GM19438 (cell line): Measurements from ENCODE around the gene ARNT2.
"Not testable (repeated sequence)": the region's sequence is repeated elsewhere in the genome, so short reads cannot be mapped to it uniquely, and the experiment has no call there.

Experiments used
- ATAC-seq: cut with Tn5 transposase; IDR thresholded peaks from one replicate; pipeline ENCODE4 v1.9.1; 2021; ENCODE audit warnings: low read depth; ENCODE audit not compliant: unreplicated experiment

ARNT2 gene

DNA sequence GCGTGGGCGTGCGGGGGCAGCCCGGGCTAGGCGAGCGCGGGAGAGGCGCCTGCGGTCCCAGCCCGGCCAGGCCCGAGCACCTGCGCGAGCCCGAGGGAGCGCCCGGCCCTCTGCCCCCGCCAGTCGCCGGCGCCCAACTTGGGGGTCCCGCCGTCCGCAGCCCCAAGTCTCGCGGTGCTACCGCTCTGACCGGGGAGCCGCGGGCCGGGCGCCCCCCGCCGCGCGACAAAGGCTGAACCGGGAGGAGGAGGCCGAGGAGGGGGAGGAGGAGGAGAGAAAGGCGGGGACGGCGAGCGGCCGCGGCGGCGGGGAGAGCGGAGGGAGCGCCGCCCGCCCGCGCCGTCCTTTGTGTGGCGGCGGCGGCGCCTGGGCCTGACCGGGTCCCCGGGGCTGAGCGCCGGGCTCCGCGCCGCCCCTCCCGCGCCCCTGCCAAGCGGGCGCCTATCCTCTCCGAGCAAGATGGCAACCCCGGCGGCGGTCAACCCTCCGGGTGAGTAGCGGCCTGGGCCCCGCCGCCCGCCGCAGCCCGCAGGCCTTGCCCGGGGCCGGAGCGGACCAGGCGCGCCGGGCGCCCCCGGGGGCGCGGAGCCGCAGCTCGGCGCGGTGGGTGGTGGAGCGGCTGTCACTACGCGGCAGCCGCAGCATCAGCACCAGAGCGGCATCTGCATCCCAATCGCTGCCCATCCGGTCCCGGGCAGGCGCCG, at the start of gene ARNT2:
Gene ARNT2 (plus strand): TSS at position 326 of the 704 bp plus-strand sequence. CDS start 134 bp downstream, at position 460.
- no peak for ATAC-seq

DNA sequence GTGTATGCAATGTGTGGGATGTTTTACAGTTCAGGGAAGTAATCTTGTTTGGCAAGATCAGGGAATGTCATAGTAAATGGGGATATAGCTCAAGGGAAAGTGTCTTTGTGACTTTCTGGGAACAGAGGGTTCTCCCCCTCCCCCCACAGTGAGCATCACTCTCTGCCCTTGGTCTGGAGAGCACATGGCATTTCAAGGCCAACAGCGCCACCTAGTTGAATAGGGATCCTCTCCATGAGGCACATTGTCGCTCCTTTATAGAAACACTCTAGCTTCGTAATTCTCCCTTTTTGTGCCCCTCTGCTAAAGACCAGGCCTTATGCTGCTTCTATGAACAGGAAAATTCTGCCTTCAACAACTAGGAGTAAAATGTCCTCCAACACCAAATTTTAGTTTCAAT, 37.1 kb upstream of the ARNT2 start:
- ATAC-seq, result no peak

DNA sequence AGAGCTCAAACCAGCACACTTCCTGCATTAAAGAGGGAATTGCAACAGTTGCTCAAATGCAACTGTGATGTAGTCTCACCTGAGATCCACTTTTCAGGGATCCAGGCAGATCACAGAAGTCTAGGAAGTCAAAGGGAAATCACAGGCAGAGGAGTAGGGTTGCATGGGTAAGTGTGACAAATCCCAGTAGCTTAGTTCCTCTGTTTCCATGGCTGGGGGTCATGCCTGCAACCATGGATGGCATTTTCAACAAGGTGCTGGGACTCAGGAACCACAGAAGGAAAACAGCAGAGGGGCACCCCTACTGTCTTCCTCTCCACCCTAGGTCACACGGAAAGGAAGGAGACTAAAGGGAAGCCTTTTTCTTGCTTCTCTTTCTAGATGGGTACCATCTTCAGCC, 36.5 kb upstream of the ARNT2 start:
- no peak for ATAC-seq

DNA sequence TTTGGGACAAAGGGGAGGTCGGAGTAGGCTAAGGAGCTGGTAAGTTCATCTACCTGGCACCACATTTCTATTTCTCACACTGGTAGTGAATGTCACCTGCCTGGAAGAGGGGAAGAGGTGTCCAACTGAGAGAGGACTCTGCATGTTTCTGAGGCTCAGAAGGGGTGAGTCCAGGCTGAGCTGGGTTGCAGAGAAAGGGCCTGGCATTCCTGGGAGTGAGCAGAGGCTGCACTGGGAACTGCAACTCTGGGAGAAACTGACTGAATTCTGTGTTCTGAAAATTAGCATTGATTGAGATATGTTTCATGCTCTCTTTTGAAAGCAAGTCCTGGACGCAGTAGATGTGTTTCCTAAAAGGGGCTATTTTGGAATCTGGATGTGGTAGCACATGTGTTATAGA, 32.3 kb upstream of the ARNT2 start:
- ATAC-seq, result no peak

DNA sequence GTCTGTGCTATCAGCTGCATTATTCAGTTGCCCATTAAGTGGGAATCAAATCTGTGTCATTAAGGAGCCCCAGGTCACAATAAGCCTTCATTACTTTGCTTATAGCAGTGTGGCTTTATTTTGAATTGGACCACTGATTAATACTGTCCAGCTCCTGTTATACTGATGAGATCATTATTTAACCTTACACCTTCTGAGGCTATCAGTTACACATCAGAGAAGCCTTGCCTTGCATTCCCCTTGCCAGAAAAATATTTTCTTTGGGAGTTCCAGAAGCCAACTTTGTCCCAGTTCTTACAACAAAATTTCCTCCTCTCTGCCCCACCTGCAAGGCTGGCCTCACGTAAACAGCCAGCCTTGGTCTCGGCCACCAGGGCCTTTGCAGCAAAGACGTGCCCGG, 29.7 kb upstream of the ARNT2 start:
- no peak for ATAC-seq

DNA sequence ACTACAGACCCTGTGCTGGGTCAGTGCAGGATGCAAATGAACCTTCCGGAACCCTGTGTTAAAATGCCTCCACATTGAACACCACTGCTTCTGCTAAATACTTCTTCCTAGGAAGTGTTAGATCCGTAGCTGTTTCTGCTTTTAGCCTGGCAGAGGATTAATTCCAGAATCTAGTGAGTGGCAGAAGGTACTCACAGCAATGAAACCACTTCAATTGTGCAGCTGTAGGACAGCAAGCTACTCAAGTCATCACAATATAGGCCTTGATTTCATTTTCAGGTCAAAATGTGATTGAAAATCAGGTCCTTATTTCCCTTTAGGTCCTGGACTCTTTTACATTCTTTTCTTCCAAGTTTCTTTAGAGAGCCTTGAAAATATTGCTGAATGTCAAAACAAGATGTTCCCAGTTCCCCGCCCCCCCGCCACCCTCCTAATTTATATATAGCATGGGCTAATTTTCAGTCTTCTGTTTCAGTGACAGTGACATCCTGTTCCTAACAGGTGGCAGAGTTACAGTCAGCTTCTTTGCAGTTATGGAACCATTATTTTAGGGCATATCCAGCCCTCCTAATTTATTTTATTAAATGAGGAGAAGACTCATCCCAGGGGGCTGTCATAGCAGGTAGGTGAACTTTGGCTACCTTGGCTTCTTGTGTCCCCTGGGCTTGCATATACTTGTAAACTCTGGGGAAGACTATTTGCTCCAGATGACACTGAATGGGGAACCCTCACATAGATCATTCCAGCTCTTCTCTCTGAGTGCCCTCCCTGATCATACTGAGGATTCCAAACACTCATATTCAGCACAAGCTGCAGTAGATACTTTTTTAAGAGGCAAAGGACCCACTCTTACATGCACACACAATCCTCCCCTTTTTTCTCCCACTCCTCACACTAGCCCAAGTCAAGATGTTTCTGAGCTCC, 28.0 kb upstream of the ARNT2 start:
- no peak for ATAC-seq

DNA sequence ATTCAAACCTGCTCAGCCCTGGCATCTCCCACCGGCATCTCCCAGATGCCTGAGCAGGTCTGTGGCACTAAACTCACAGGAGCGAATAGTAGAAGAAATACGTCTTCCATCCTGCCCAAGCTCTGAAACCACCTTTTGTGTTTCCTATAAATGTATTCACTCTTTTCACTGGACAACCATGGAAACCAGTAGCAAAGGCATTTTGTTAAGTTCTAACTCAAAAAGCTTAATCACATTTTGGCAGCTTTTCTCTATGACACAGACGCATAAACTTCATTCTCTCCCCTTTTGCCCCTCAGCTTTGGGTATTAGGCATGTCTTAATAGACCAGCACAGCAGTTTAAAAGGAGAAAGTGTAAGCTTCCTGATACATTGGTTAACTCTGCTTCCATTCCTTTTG, 24.5 kb upstream of the ARNT2 start:
- ATAC-seq, result no peak

DNA sequence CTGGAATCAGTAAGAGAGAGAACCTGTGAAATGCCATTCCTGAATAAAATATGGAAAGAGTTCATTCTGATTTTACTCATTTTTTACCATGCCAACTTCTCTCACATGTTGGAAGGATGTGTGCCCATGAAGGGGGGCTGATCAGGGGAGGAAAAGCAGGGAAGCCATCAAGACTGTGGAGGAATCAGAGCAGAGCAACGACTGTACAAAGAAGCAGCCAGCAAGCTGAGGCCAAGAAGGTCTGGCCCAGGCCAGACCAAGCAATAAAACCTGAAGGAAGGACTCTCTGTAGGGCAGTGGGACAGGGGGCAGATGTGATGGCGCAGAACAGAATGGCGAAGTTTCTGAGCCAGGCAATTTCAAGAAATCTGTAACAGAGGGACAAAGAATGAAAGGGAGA, 24.0 kb upstream of the ARNT2 start:
- no peak for ATAC-seq

DNA sequence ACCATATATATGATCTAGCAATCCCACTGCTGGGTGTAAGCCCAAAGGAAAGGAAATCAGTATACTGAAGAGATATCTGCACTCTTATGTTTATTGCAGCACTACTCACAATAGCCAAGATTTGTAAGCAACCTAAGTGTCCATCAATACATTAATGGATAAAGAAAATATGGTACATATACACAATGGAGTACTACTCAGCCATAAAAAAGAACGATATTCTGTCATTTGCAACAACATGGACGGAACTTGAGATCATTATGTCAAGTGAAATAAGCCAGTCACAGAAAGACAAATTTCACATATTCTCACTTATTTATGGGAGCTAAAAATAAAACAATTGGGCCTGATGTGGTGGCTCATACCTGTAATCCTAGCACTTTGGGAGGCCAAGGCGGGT, 21.9 kb upstream of the ARNT2 start:
- ATAC-seq, result no peak

DNA sequence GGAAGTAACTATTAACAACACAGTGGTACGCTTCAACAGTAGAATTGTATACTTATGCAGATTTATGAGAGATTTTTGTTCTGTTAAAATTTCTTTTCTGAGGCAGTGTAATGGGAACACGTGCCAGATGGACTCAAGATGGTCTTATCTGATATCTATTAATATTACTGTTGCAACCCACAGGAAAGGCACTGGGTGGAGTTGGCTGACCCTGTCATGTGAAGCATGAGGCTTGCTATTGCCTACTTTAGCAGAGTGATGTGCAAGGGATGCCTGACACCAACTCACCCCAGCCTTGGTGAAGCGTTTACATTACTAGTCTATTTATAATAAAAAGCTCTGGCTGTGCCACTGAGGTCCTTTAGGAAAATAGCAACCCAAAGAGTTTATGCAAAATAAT, 19.8 kb upstream of the ARNT2 start:
- ATAC-seq, result no peak

DNA sequence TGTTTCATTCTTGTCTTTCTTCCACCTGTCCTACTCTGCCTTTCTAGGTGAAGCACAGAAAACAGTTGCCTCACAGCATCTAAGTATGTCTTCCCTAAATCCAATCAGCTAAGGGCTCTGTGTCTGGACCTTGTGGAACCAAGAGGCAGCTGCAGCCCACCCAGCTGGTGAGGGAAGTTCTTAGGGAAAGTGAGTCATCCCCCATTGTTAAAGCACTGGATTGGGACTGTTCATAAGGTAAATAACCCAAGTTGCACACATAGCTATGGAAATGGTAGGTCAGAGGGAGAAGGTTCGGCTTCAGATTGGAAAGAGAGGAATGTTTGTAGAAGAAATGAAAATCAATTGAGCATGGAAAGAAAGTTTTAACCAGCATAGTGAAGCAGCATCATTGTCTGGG, 18.0 kb upstream of the ARNT2 start:
- ATAC-seq, result no peak

DNA sequence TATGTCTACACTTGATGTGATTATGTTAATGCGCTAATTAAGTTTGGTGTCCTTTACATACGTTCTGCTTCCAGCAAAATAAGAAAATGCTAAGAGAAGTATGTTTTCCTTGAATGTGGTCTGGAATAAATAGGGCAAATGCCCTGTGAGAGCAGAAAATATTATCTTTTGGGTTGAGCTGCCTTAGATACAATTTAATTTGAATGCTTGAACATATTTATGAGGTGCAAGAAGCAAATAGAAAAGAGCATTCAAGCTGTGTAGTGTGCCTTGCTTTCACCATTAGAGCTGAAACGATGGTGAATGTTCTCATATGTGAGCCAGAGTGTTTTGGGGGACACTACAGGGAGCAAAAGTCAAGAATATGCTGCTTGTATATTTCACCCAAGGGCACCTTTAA, 15.9 kb upstream of the ARNT2 start:
- no peak for ATAC-seq

DNA sequence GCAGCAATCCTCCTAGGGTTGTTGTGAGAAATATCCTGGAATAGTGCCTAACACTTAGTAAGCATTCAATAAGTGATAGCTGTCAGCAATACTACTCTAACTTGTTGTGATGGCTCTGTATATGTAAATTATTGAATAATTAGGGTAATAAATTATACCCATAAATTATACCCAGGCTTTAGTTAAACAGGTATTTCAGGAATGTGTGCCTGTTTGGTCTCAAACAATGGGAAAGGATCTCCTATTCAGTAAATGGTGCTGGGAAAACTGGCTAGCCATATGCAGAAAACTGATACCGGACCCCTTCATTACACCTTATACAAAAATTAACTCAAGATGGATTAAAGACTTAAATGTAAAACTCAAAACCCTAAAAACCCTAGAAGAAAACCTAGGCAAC, 14.8 kb upstream of the ARNT2 start:
- ATAC-seq, result no peak

DNA sequence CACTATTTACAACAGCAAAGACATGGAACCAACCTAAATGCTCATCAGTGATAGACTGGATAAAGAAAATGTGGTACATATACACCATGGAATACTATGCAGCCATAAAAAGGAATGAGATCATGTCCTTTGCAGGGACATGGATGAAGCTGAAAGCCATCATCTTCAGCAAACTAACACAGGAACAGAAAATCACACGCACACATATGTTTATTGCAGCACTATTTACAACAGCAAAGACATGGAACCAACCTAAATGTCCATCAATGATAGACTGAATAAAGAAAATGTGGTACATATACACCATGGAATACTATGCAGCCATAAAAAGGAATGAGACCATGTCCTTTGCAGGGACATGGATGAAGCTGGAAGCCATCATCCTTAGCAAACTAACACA, 13.2 kb upstream of the ARNT2 start:
- ATAC-seq, result not testable (repeated sequence)

DNA sequence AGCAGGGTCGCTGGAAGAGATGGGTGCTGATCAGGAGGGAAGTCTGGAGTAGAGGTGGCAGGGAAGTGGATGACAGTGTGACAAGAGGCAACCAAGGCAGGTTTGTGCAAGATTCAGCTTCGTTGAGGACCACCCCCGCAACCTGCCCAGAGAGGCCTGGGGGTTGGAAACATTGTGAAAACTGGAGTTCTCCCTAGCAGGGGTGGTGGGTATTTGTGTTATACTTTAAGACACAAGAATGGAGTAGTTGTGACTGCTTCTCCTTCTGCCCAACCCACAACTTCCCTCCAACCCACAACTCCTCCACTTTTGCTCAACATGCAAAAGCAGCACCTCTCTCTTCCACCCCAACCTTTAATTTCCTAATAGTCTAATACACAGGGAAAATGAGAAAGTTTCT, 8.6 kb upstream of the ARNT2 start:
- ATAC-seq, result no peak

DNA sequence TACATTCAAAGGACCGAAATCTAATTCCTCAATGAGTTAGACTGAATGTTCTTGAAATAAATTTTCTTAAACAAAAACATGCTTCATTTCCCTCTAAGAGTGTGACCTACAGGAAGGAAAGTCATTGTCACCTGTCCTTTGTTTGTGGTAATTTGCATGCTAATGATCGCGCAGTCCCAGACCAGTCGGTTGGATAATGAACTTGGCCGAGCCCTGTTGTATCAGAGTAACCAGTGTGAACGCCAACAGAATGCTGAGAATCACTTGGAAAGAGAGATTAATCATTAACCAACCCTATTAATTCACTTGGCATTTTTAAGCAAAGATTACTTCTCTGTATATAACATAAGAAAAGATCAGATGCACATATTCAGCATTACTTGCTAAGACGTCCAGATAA, 8.1 kb upstream of the ARNT2 start:
- ATAC-seq, result no peak

DNA sequence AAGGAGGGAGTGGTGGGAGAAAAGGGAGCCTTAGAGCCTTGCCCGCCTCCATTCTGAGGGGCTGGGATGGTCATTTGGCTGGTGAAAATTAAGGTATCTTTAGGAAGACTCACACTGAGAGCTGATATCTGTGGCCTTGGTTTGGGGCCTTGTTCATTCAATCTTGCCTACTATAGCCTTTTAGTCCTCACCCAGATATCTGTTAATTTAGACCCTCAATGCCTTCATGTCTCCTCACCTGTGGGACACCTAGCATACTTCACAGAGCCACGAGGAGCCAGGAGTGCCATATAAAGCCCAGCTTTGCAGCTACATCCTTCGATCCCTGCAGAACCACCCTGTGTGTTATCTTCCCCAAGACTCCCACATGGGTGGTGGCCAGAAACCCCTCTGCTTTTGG, 4.7 kb upstream of the ARNT2 start:
- no peak for ATAC-seq

DNA sequence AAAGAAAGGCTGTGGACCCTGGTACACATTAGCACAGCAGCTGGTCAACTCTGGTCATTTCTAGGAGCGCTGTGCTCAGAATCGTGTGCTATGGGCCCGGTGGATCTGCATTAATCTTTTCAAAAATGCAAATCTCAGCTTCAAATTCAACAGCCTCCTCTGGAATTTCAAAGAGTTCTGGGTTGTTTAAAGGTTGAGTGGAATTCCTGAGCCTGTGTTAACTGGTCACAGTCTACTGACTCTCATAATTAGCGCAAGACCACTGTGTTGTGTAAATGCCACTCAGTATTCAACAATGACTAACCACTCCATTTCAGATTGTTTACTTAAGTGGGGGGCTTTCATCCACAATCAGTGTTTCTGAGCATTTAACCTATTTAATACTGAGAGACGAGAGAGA, 2.7 kb upstream of the ARNT2 start:
- ATAC-seq, result no peak

DNA sequence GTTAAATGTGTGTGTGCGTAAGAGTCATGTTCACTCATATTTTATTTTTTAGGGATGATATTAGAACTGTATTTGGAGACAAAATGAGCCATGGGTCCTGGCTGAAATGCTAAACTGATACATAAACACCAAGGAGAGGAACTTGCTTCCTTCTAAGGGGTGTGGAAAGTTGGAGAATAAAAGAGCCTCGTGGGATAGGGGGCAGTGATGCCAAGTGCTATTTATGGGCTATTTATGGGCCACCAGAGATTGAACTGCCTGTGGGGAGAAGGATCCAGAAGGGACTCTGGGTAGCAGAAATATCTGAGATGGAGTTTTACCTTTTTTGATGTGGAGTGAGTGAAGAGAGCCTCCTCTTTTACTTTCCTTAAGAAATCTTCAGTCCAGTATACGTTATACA, 1.8 kb upstream of the ARNT2 start:
- ATAC-seq, result no peak

DNA sequence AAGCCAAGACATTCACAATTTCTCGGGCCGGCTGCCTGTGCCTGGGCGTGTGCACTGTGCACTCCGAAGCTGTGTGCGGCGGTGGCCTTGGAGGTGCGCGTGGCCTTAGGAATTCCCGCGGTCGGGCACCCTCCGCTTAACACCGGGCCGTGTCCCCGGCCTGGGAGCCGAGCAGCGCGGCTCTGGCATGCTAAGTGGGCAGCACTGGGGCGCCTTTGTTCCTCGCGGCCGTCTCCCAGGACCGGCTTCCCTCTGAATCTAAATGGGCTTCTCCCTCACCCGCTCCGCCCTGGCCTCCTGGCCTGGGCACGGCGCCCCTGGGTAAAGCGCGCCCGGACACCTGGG, 498 bp upstream of the ARNT2 start:
- no peak for ATAC-seq

DNA sequence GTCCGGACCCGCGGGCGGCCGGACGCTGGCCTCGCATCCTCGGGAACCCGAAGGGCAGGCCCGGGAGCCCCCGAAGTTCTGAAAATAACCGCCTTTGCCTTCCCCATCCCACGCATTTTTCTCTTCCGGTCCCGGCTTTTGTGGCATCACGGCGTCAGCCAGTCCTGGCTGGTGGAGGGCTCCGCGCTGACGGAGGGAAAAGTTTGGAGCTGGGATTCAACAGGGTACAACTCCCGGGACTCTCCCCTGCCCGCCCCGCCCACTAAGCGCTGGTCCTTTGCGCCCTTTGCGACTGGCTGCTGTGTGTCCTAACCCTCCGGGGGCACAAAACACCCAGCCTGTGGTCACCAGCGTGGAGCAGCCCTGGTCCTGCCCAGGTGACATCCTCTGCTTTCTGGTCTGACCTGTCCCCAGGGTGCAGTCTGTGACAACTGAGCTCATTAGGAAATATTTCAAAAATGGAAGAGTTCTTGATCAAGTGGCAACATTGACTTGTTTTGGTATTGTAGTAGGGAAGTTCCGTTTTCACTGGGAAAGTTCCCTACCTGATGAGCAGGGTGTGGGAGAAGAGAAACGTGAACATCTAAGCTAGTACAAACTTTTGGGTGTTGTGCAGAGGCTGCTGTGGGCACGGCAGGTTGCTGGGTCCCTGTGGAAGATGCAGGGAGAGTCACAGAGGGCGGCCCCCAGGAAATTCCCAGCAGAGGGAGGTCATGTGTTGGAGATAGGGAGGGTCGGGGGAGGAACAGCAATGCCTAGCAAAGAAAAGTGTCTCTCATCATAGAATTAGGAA, 775 bp downstream of the ARNT2 start:
- no peak for ATAC-seq

DNA sequence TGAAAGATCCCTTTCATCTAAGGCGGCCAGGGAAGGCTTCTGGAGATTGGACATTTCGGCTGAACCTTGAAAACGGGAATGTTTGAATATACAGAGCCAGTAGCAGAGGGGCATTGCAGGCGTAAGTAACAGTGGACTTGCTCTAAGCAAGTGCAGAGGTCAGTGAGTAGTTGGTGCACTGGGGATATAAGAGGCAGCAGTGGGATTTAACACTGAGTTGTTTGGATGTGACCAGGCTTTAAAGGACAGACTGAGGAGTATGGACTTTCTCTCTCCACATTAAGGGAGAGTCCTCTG, 1.3 kb downstream of the ARNT2 start:
- ATAC-seq, result no peak
